SK-N-SH (cell line): ENCODE measurements around the gene SLC6A8. TPM values are rescaled to one million over a fixed set of nuclear protein-coding genes. Genes with fewer than 3 reads are reported as not detected.

Experiments used
- CTCF ChIA-PET: fragments of 300-600, 350-600 bp; formaldehyde crosslinking; extraction: SDS; loops from one replicate; lab custom pipeline; 2021; lab: Yijun Ruan, JAX
- POLR2A ChIA-PET: fragments of 350-600 bp; sonication (Branson Sonifier 250); formaldehyde crosslinking; extraction: SDS; loops from one replicate; lab custom pipeline; 2020; ENCODE audit warnings: antibody characterized with exemption, inconsistent platforms; lab: Yijun Ruan, JAX
- DNase-seq: peaks from one replicate; pipeline ENCODE4 v3.0.0; 2012
- H2AFZ ChIP-seq: fragments of 200-600 bp; sonication (generic); 2 replicates; pipeline ENCODE4 v1.8.1; 2016; ENCODE audit warnings: antibody characterized with exemption, mild to moderate bottlenecking, low read depth
- H3F3A ChIP-seq: fragments of 200-600 bp; sonication (generic); replicated peaks from 2 replicates; pipeline ENCODE3; 2016; ENCODE audit warnings: antibody characterized with exemption, mild to moderate bottlenecking; ENCODE audit not compliant: insufficient read depth
- H3K27ac ChIP-seq, 2 experiments: fragments of 200-500 bp in 1 of 2; fragments of 200-600 bp in 1 of 2; sonication (Bioruptor generic) in 1 of 2; sonication (generic), shearing (Covaris generic) in 1 of 2; 2 replicates each; pipeline versions ENCODE4 v1.5.1 to v1.6.1; 2014 to 2016; ENCODE audit warnings: low read depth in 2 of 2, inconsistent platforms in 1 of 2, low read length in 1 of 2, mild to moderate bottlenecking in 1 of 2, mixed read lengths in 1 of 2
- H3K27me3 ChIP-seq: fragments of 200-600 bp; sonication (generic), shearing (Covaris generic); 2 replicates; pipeline ENCODE4 v1.6.1; 2016; ENCODE audit warnings: mixed run types; ENCODE audit not compliant: insufficient read depth
- H3K36me3 ChIP-seq, 2 experiments: fragments of 200-500 bp in 1 of 2; fragments of 200-600 bp in 1 of 2; sonication (Bioruptor generic) in 1 of 2; sonication (generic) in 1 of 2; replicated peaks in 1 of 2; 2 replicates each; pipeline versions ENCODE3 to v1.5.1; 2014 to 2016; ENCODE audit warnings: low read length in 1 of 2, mild to moderate bottlenecking in 1 of 2; ENCODE audit not compliant: insufficient read depth in 2 of 2, control insufficient read depth in 1 of 2
- H3K4me1 ChIP-seq, 2 experiments: fragments of 200-500 bp in 1 of 2; fragments of 200-600 bp in 1 of 2; sonication (Bioruptor generic) in 1 of 2; sonication (generic), shearing (Covaris generic) in 1 of 2; 2 replicates each; pipeline versions ENCODE4 v1.5.1 to v1.6.1; 2014 to 2016; ENCODE audit warnings: low read depth in 1 of 2, low read length in 1 of 2, mixed run types in 1 of 2; ENCODE audit not compliant: insufficient read depth in 2 of 2, control insufficient read depth in 1 of 2
- H3K4me2 ChIP-seq: fragments of 200-600 bp; sonication (generic), shearing (Covaris generic); 2 replicates; pipeline ENCODE4 v1.6.1; 2017; ENCODE audit warnings: mixed run types
- H3K4me3 ChIP-seq, 2 experiments: fragments of 200-500 bp in 1 of 2; fragments of 200-600 bp in 1 of 2; sonication (Bioruptor generic) in 1 of 2; sonication (generic), shearing (Covaris generic) in 1 of 2; 2 replicates each; pipeline versions ENCODE4 v1.5.1 to v1.8.1; 2014 to 2016; ENCODE audit warnings: low read depth in 2 of 2, inconsistent platforms in 1 of 2, low read length in 1 of 2, mild to moderate bottlenecking in 1 of 2, mixed read lengths in 1 of 2, moderate library complexity in 1 of 2
- H3K79me2 ChIP-seq: fragments of 200-600 bp; sonication (generic); 2 replicates; pipeline ENCODE4 v1.8.1; 2017; ENCODE audit warnings: mild to moderate bottlenecking; ENCODE audit not compliant: insufficient read depth
- H3K9ac ChIP-seq: fragments of 200-600 bp; sonication (generic); 2 replicates; pipeline ENCODE4 v1.6.1; 2017; ENCODE audit warnings: mixed run types
- H3K9me2 ChIP-seq: fragments of 200-600 bp; sonication (generic); 2 replicates; pipeline ENCODE4 v1.6.1; 2017; ENCODE audit warnings: mixed run types
- H3K9me3 ChIP-seq: fragments of 200-600 bp; sonication (generic); 2 replicates; pipeline ENCODE4 v1.6.1; 2017; ENCODE audit warnings: mixed run types, mild to moderate bottlenecking, moderate library complexity
- H4K20me1 ChIP-seq: fragments of 200-600 bp; sonication (generic); 2 replicates; pipeline ENCODE4 v1.6.1; 2017; ENCODE audit warnings: mild to moderate bottlenecking, mixed run types; ENCODE audit not compliant: insufficient read depth
- CTCF ChIP-seq: fragments of 200-600 bp; sonication (generic); IDR thresholded peaks from 2 replicates; pipeline ENCODE4 v1.6.1; 2017; ENCODE audit warnings: antibody characterized with exemption, mild to moderate bottlenecking, moderate library complexity
- ELF1 ChIP-seq: IDR thresholded peaks from 2 replicates; pipeline ENCODE4 v1.4.0; 2012
- EP300 ChIP-seq, 2 experiments: IDR thresholded peaks; 2 replicates each; pipeline versions ENCODE4 v1.4.0 to v1.6.1; 2012; ENCODE audit warnings: borderline replicate concordance in 1 of 2, low read depth in 1 of 2, low read length in 1 of 2
- EZH2phosphoT487 ChIP-seq: fragments of 200-600 bp; sonication (generic); IDR thresholded peaks from 2 replicates; pipeline ENCODE4 v1.6.1; 2017; ENCODE audit warnings: low read depth, mixed run types, mild to moderate bottlenecking, antibody characterized with exemption, moderate library complexity, borderline replicate concordance
- FOXM1 ChIP-seq: IDR thresholded peaks from 2 replicates; pipeline ENCODE4 v1.4.0; 2012; ENCODE audit warnings: low read depth, mild to moderate bottlenecking
- GABPA ChIP-seq: IDR thresholded peaks from 2 replicates; pipeline ENCODE4 v1.4.0; 2012; ENCODE audit warnings: low read depth, mild to moderate bottlenecking
- GATA2 ChIP-seq: sonication (generic); formaldehyde crosslinking; IDR thresholded peaks from 2 replicates; pipeline ENCODE4 v1.5.0; 2020; ENCODE audit warnings: mild to moderate bottlenecking, missing genetic modification reagents
- JUND ChIP-seq: IDR thresholded peaks from 2 replicates; pipeline ENCODE4 v1.4.0; 2012
- MAX ChIP-seq: IDR thresholded peaks from 2 replicates; pipeline ENCODE4 v1.4.0; 2012; ENCODE audit warnings: low read depth
- MEF2A ChIP-seq: IDR thresholded peaks from 2 replicates; pipeline ENCODE4 v1.4.0; 2012; ENCODE audit warnings: low read depth, borderline replicate concordance
- NFIC ChIP-seq: IDR thresholded peaks from 2 replicates; pipeline ENCODE4 v1.4.0; 2012; ENCODE audit warnings: borderline replicate concordance
- PBX3 ChIP-seq: IDR thresholded peaks from 2 replicates; pipeline ENCODE4; 2012
- RAD21 ChIP-seq: IDR thresholded peaks from 2 replicates; pipeline ENCODE4 v1.6.1; 2012; ENCODE audit warnings: mild to moderate bottlenecking, low read length
- RFX5 ChIP-seq: IDR thresholded peaks from 2 replicates; pipeline ENCODE4 v1.6.1; 2012; ENCODE audit warnings: mild to moderate bottlenecking, improper control_type of control experiment, low read length
- SMC3 ChIP-seq: IDR thresholded peaks from 2 replicates; pipeline ENCODE4 v1.6.1; 2012; ENCODE audit warnings: low read depth, low read length, improper control_type of control experiment
- TEAD4 ChIP-seq: IDR thresholded peaks from 2 replicates; pipeline ENCODE4 v1.4.0; 2012; ENCODE audit warnings: mild to moderate bottlenecking, borderline replicate concordance; ENCODE audit not compliant: insufficient read depth
- USF2 ChIP-seq: fragments of 150-350 bp; IDR thresholded peaks from 2 replicates; pipeline ENCODE4 v1.6.1; 2017; ENCODE audit warnings: antibody characterized with exemption, low read length, low read depth, borderline replicate concordance
- WGBS: methylation state at CpG from one replicate; pipeline ENCODE4 v1.1.6; 2017; ENCODE audit warnings: low lambda C conversion rate; 5-methylcytosine and 5-hydroxymethylcytosine counted together
- polyA plus RNA-seq, 3 experiments: library from polyadenylated mRNA; depleted of rRNA; stranded (reverse); fragments of >200 nt; gene quantifications; 2 replicates each; pipeline ENCODE4 v1.2.3, GENCODE V29; 2012

The SLC6A8 gene
- polyA plus RNA-seq, 1 of the 3 experiments (the other 2 are of a cell fraction): 30.8 TPM

GRCh38 chrX:153659268-153659667 is 28.5 kb upstream of the SLC6A8 start:
- no peak overlapping the region for H3K4me3 ChIP-seq
- H3K9ac ChIP-seq: no peak overlapping the region
- H3K9me2 ChIP-seq: no peaks in the 10 kb centered on the region
- H3K27ac ChIP-seq: no peak overlapping the region
- H3F3A ChIP-seq: no peaks in the 10 kb centered on the region
- H3K4me1 ChIP-seq: no peaks in the 10 kb centered on the region
- ChIA-PET CTCF (interaction anchor here (1.1 to 7.9 kb wide), 2 partner anchors 8 to 152 kb away, joined by 3 to 55 read pairs; no protein-coding TSS in a partner anchor), POLR2A (no interaction called here)
- H3K4me2 ChIP-seq: no peak overlapping the region
- H2AFZ ChIP-seq: no peak overlapping the region
- no peaks in the 10 kb centered on the region for H4K20me1 ChIP-seq
- no peak for DNase-seq
- TF ChIP-seq FOXM1: no peak
- TF ChIP-seq JUND: no peak
- TF ChIP-seq EP300 (IDR thresholded peaks at IDR 0.05; ENCODE audit: borderline replicate concordance in 1 of 2, low read depth in 1 of 2, low read length in 1 of 2): no peak
- no peak for TF ChIP-seq EZH2phosphoT487
- no peak for TF ChIP-seq TEAD4
- TF ChIP-seq PBX3: no peak
- TF ChIP-seq NFIC: no peak
- no peak for TF ChIP-seq RFX5
- TF ChIP-seq SMC3: no peak
- TF ChIP-seq ELF1: no peak
- TF ChIP-seq GATA2 (CRISPR knock-in tag): no peak
- no peak for TF ChIP-seq GABPA
- no peak for TF ChIP-seq MAX
- no peaks in the 10 kb centered on the region for H3K36me3 ChIP-seq
- H3K9me3 ChIP-seq: no peaks in the 10 kb centered on the region
- H3K27me3 ChIP-seq: peaks cover 10% of the 10 kb centered on the region; the same call in 1 of the 2 replicates
- WGBS: 33% methylated on average over 2 of the region's 3 CpGs
- H3K79me2 ChIP-seq: no peaks in the 10 kb centered on the region

- H4K20me1 ChIP-seq: no peaks in the 10 kb centered on the region
- H2AFZ ChIP-seq: no peak overlapping the region
- H3K9me3 ChIP-seq: 0 out of 2 replicates have a peak, but pooled peaks cover 9% of the 10 kb centered on the region
- TF ChIP-seq CTCF (peak; percentile 38), EZH2phosphoT487 (no peak), PBX3 (no peak), SMC3 (0 out of 2 replicates have a peak, but pooled peaks have one; percentile 18), GATA2 (CRISPR knock-in tag) (no peak), RAD21 (0 out of 2 replicates have a peak, but pooled peaks have one; percentile 7), MEF2A (no peak), USF2 (no peak), TEAD4 (no peak)
- H3K4me1 ChIP-seq: no peaks in the 10 kb centered on the region
- no peak overlapping the region for H3K4me3 ChIP-seq
- H3K27ac ChIP-seq: no peak overlapping the region
- no peaks in the 10 kb centered on the region for H3K36me3 ChIP-seq
- no peaks in the 10 kb centered on the region for H3F3A ChIP-seq
- 19% methylated on average over 19 of the region's 31 CpGs for WGBS
- H3K9me2 ChIP-seq: no peaks in the 10 kb centered on the region
- CTCF ChIA-PET: interaction anchor here (0.9 to 10.5 kb wide), 6 partner anchors 11 to 123 kb away, joined by 3 to 128 read pairs (median 6); no protein-coding TSS in a partner anchor
- DNase-seq: peak; percentile 27
- no peak overlapping the region for H3K4me2 ChIP-seq
- no peak overlapping the region for H3K9ac ChIP-seq
- no peaks in the 10 kb centered on the region for H3K79me2 ChIP-seq
- H3K27me3 ChIP-seq: peaks cover 10% of the 10 kb centered on the region; the same call in 1 of the 2 replicates
- POLR2A ChIA-PET: no interaction called here
These were observed 25.5 kb upstream of the SLC6A8 start for GRCh38 chrX:153662266-153662665.
